Stimulated activated CD4-positive, alpha-beta T cell treated with anti-CD3 and anti-CD28 coated beads, Interleukin-12 subunit alpha, Interleukin-12 subunit beta, amount 100 ng/mL, for 48 hours (primary cell): ENCODE results near the gene ZBTB40.

Source experiments
- DNase-seq, 3 donors: peaks; one replicate each; pipeline ENCODE4 v3.0.0-alpha.2; 2020; ENCODE audit warnings: low read depth in 2 of 3, low spot score in 1 of 3

Gene ZBTB40

DNA sequence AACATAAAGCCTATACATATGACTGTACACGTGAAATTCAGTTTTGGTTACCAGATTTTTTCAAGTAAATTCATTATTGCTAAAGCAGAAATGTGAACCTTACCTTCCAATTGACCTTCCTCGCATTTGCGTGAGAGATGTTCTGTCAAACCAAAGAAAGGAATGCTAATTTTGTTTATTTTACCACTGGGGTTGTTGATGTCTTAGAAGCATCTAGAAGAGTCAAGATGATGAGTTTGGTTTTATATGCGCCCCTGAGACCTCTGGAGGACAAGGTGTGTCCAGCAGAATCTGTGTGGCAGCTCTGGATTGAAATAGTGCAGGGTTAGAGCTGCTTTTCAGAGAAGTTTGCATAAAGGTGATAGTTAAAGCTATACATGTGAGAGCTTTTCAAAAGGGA is 48.4 kb downstream of the ZBTB40 start:
- no peak for DNase-seq

DNA sequence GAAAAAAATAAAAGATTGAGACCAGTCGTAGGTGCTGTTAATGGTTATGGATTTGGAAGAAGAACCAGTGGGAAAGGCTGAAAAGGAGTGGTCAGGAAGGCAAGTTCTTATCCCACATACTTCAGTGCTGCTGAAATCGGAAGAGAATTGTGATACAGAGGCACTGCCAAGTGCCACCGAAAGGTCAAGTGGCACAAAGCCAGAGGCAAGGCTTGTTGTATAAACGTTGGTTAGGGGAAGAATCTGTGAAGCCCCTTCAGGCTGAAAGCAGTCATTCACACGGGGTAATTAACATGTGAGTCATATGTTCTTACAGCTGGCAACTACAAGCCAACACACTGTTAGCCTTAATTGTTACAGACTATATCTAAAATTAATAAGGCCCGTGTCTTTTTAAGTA is 48.8 kb downstream of the ZBTB40 start:
- no peak for DNase-seq

DNA sequence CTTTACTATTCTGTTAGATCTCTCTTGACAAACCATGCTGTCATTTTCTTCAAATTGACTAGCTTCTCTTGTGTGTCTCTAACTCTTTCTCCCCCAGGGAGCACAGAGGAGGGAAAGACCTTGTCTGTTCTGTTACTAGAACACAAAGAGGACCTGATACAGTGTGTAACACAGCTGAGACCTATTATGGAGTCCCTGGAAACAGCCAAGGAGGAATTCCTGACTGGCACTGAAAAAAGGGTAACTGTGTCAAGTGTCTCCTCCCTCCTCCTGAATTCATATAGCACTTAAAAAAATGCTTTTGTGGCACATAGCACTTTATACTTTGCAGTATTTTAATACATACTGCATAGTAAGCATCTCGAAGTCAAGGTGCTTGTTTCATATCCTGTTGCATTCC is 50.6 kb downstream of the ZBTB40 start:
- no peak for DNase-seq

DNA sequence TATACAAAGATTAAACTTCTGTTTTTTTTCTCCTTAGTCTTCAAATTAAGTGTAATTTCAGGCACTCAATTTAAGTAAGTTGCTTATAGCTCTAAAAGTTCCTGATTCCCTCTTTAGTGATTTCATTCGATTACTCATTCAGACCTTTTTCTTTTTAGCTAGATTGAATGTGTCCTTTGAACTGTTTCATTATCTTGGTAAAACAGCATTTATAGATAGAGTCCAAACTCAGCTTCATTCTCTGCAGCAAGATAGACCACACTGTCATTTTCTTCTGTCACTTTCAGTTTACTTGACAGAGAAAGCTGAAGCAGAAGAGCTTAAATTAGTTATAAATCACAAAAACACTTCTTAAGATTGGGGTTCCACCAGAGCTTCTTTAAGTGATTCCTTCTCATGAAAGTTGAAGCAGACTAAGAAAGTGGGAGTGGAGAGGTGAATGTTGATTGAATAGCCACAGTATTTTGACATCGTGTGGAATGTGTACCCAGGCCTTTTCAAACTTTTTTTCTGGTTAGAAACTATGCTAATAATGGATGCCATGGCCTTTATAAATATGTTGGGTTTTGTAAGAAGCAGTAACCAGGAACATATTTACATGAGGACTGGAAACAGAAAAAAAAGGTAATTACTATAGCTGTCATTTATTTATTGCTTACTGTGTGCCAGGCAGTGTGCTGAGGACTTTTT is 52.2 kb downstream of the ZBTB40 start:
- no peak for DNase-seq

DNA sequence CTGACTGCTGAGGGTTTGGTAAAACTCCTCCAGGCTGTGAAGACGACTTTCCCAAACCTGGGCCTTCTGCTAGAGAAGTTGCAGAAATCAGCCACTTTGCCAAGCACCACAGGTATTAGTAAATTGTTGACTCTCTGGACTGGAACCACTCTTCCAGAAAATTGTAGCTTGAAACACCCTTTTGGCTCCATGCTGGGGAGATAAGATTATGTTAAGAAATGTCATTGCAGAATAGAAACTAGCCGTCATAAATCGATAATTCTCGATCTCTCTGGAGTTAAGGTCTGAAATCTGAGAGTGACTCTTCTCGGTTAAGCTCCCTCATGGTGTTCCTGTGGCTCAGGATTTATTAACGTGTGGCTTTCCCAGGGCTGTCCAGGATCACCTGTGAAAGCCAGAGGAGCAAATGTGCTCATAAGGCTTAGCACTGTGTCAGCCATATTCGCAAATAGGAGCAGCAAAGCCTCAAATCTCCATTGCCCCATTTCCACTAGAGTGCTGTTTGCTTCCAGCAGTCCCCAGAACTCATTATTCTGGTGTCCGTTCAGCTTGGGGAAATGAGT is 54.6 kb downstream of the ZBTB40 start:
- DNase-seq, result no peak

DNA sequence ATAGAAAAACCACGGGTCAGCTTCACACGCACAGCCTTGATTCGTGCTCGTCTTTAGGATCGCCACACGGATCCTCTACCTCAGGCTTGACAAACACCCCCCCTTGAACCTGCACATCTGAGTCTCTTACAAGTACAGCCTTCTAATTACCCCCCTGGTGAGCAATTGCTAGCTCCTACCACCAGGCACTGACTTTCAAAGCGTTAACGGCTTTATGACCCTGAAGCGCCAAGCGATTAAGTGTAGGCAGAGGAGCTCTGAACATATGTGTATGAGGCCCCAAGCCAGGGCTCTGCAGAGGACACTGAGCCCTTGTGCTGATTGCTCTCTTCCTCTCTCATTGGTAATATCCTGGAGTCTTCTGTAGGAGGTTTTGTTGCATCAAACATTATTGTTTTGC is 55.9 kb downstream of the ZBTB40 start:
- no peak for DNase-seq

DNA sequence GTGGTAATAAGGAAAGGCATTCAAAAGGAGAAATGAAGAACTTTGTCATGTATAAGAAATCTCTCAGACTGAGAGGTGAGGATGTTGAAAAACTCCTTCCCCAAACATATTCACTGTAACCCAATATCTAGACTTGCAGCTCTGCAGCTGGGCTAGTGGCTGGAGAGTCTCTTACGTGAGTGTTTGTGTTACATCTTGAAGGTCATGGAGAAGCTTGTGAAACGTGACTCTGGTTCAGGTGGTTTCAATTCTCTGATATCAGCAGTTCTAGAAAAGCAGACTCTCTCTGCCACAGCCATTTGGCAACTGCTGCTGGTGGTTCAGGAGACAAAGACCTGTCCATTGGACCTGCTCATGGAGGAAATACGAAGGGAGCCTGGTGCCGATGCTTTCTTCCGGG is 56.7 kb downstream of the ZBTB40 start:
- DNase-seq, result no peak

DNA sequence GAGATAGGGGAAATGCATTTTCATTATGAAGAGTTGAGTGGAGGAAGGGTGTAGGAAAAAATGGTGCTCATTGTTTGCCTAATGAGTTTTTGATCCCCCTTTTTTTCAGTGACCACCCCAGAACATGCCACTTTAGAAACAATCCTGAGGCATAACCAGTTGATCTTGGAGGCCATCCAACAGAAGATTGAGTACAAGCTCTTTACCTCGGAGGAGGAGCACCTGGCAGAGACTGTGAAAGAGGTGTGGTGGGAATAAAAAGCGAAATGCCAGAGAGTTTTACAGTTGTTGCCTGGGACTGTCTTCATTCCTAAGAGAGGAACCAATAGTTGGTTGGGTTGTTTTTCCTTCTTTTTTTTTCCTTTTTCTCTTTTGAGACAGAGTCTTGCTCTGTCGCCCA is 57.3 kb downstream of the ZBTB40 start:
- DNase-seq, result no peak

DNA sequence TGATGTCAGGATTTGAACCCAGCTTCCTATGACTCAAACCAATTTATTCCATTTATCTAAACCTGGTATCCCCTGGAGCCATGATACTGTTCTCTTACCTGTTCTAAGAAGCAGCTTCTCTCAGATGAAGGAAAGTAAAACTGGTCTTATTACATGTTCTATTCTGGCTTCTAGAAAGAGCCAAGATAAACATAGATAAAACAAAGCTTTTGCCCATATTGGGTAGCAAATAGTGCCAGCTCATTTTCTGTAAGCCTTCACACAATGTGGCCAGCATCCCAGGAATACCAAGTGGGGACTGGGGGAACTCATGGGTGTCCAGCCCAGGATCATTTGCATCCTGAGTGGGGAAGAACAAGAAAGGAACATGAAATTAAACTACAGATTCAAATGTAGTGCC is 58.2 kb downstream of the ZBTB40 start:
- no peak for DNase-seq

DNA sequence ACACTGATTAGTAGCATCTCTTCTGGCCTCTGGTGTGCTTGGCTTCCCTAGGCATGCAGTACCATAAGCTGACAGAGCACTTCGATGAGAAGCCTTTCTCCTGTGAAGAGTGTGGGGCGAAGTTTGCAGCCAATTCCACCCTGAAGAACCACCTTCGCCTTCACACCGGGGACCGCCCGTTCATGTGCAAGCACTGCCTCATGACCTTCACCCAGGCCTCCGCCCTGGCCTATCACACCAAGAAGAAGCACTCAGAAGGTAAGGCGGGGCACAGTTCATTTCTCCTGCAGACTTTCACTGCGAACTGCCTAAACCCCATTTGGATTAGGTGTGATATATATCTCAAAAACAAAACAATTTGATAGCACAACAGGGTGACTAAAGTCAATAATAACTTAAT is 61.2 kb downstream of the ZBTB40 start:
- no peak for DNase-seq

DNA sequence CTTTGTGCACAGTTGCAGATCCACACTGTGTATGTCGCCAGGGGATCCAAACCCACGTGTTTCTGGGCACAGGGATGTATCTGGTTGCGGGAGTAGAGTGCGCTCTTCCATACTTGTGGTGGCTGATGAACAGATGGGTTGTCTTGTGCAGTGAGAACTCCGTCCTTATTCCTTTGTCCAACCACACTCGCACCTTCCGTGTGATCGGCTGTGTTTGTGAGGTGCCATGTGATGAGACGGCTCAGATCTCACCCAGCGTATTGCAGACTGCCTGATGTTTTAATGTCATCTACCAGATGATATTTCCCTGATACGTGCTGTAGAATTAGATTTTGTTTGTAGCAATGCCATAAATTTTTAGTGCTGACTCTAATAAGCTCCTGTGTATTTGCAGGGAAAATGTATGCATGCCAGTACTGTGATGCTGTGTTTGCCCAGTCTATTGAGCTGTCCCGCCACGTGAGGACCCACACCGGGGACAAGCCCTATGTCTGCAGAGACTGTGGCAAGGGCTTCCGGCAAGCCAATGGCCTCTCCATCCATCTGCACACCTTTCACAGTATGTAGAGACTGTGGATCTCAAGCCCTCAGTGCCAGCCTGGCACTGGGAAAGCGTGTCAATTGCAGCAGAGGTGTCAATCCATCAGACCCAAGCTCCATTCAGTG is 65.4 kb downstream of the ZBTB40 start:
- no peak for DNase-seq

DNA sequence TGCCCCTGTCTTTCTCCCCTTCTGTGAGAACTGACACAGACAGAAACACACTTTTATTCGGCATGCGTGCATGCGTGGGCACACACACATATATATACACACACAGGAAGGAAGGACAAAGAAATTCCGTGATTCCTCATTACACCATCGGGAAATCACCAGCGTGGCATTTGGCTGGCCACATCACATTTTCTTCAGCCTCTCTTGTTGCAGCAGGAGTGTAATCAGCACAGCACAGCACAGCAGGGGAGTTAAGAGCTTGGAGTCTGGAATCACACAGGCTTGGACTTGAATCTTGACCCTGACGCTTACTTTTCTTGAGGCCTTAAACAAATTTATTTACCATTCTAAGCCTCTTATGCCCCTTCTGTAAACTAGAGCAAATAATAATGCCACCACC is 66.3 kb downstream of the ZBTB40 start:
- no peak for DNase-seq

DNA sequence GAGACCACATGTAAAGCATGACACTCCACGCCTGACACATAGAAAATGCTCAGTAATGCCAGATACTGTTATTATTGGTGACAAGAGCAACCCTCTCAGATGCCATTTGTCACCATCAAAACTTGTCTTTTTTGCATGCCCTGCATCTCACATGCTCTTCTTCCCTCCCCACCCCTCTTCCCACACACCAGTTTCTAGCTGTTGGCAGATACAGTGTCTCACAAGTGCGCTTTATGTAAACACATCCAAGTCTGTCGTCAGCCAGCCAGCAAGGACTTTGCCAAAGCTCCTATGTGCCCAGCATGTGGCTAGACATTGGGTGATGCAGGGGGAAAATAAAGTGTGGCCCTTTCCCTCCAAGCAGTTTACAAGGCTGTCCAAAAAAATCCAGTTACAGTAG is 66.7 kb downstream of the ZBTB40 start:
- no peak for DNase-seq

DNA sequence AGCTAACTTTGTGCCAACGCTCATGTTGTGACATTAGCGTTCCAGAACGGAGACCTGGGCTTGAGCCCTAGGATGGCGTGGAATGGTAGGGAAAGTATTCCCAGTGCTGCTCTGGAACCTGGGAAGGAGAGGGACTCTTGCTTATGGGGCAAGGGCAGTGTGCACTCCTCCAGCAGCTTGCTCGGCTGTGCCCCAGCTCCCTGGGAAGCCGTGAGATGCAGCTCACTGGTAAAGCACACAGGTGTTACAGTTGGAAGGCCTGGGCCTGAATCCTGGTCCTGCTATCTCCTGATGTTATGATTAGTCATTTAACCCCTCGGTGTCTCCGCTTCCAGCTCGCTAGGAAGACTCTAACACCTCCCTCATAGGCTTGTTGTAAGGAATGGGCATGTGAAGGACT is 69.2 kb downstream of the ZBTB40 start:
- DNase-seq, result no peak

DNA sequence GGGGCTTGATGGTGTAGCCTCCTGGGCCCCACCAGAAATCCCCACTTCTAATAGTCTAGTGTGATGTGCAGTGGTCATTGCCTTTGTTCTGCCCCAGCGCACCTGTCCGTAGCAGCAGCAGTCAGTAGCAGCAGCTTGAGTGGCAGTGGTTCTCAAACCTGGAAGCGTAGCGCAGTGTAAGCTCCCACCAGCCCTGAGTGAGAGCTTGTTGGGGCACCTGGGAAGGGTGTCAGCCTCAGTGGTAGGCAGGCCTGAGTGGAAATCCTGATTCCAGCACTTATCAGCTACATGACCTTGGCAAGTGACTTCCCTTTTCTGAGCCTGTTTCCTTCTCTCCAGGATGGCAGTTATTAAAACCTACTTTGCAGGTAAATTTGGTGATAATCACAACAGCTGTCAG is 70.0 kb downstream of the ZBTB40 start:
- DNase-seq, result no peak

DNA sequence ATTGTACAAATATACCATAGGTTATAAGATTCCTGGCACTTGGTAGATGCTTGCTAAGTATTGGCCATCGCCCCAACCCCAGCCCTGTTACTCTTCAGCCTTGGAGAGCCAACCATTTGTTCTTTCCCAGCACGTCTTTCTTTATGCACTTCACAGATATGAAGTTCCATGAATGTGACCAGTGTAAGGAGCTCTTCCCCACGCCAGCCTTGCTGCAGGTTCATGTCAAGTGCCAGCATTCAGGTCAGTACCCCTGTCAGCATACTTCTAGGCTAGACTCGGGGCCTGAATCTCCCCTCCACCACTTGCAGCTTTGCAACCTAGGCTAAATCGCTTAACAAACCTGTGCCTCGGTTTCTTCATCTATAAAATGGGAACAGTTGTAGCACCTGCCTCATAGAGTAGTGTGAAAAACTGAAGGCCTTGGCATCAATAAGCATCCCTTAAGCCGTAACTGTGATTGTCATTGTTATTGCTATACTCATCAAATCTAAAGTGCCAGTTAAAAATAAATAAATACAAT is 70.6 kb downstream of the ZBTB40 start:
- no peak for DNase-seq

DNA sequence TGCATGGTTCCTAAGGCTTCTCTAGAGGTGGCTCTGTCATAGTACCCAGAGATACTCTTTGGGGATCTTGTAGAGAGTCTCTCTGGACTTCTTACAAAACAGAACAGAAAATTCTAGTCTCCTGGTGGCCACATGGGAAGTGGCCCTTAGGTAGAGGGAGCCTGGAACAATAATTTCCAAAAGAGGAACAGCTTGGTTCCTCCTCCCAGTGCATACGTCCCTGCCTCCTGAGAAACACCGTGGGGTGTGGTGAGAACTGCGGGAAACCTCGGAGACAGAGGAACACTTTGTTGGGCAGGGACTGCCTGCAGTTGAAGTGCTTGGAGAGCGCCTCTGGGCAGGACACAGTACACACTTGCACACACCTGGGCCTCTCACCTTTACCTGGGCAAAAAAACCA is 72.8 kb downstream of the ZBTB40 start:
- no peak for DNase-seq

DNA sequence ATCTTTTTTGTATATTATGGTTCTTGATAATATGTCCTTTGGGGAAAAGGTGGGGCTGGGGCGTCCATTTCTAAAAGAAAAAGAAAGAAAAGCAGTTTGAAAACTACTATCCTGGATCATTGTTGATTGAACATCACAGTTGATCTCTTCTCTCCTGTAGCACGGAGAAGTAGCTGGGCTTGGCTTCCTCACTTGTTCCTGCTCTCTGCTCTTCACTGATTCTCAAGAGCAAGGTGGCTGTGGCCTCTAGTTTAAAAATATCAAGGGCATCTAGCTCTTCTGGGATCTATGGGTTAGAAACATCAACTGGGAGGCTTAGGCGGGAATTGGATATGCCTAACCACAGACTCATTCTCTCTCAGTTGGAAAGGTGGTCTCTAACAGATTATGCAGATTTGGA is 73.6 kb downstream of the ZBTB40 start:
- DNase-seq, result no peak

DNA sequence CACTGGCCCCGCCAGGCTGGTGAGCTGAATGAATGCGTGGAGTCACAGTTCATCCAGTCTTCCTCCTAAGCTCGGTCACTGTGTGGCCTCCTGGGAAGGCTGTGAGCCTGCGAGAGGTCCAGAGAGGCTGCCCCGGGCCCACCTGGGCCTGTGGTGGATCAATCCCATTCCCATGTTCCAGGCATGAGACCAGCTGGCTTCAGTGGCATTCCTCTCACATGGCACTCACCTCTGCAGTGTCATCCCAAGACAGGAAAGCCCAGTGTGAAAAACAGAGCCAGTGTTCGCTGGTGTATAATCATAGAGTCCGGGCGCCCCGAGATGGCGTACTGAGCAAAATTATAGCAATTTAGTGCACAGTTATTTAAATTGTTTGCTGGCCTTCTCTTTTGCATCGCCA is 74.0 kb downstream of the ZBTB40 start:
- no peak for DNase-seq

DNA sequence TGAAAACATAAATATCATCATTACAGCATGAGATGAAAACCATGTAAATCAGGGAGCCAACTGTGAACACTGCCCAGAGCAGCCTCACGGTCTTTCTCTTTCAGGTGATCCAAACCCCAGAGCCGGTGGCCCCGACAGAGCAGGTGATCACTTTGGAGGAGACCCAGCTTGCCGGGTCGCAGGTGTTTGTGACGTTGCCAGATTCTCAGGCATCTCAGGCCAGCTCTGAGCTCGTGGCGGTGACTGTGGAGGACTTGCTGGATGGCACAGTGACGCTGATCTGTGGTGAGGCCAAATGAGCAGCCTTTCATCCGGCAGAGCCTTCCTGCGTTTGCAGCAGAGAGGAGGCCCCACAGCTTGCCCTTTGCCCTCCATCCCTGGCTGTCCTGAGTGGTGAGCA is 74.4 kb downstream of the ZBTB40 start:
- DNase-seq, result no peak

DNA sequence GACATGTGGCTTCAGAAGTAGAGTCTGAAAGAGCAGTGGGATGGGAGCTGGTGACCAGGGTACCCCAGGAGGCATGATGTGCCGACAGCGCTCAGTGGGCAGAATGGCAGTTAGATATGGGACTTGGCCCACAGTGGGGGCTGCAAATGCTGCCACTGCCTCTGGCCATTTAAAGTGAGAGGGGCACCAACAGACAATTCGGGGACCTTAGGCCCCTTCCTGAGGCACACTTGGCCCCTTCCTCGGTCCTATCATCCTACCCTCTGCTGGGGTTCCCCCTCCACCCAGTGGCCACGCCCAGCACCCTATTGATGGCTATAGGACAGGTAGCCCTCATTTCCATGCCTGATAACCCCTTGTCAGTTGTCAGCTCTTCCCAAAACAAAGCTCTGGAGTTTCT is 75.0 kb downstream of the ZBTB40 start:
- no peak for DNase-seq

DNA sequence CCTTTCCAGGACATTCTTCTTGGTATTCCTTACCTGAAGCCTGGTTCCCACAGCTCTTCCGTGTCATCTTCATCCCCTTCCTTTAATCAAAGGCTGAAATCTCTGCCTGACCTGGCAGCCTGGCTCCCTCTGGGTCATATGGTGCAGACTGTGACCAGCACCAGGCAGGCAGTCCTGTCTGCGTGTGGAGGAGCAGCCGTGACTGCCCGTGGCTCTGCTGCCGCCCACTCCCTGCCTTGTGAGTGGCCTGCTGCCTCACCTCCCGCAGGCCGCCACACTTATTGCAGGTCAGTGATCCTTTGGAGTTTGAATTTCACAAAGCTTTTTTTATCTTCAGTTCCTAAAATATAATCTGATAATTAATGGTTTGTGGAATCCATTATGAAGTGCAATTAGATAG is 75.5 kb downstream of the ZBTB40 start:
- DNase-seq, result no peak
